ENCODE measurements around the gene WDSUB1. TPM values are rescaled to one million over a fixed set of nuclear protein-coding genes. Genes with fewer than 3 reads are reported as not detected.
A peak's percentile ranks its signal among the peaks of the same experiment; 100 is the strongest.

The WDSUB1 gene
- total RNA-seq, 5 donors from 2014 or later (not counting 1 experiment from before 2014, with no cell fraction given) = 4.4 to 7.7 (median 5.5) TPM

GRCh38 chr2:159285433-159285832, 1.1 kb downstream of the WDSUB1 start:
- ATAC-seq (replicated peaks in 1 of 4) = no peak
- Histone ChIP-seq H3K4me3 (ENCODE audit: control insufficient read depth in 1 of 2, extremely low read depth in 1 of 2, low read length in 1 of 2) (no peak overlapping the region), H3K27me3 (replicated peaks in 1 of 2; ENCODE audit: control insufficient read depth in 2 of 2, extremely low read depth in 1 of 2, insufficient read depth in 2 of 2, low read length in 1 of 2) (no peaks in the 10 kb centered on the region), H3K9me3 (no peaks in the 10 kb centered on the region), H3K27ac (ENCODE audit: low read length) (no peak overlapping the region), H3K36me3 (ENCODE audit: control insufficient read depth in 2 of 2, extremely low read depth in 1 of 2, insufficient read depth in 1 of 2, low read length in 1 of 2) (peaks cover 0 to 4% of the 10 kb centered on the region in 2 donors), H3K4me1 (ENCODE audit: control insufficient read depth in 1 of 2, extremely low read depth in 1 of 2, insufficient read depth in 2 of 2, low read length in 2 of 2) (peaks cover 4 to 19% of the 10 kb centered on the region in 2 experiments)
- POLR2A ChIA-PET = interaction anchor here (0.5 to 0.6 kb wide), 3 partner anchors 331 to 758 kb away, joined by 3 to 4 read pairs (median 3); no protein-coding TSS in a partner anchor
- Mint-ChIP-seq H3K4me3 (peak overlapping the region; percentile 75 to 78 (median 77)), H3K27me3 (no peaks in the 10 kb centered on the region), H3K9me3 (no peaks in the 10 kb centered on the region), H3K4me1 (peaks cover 18 to 28% (median 19%) of the 10 kb centered on the region in 3 donors), H3K27ac (no peak overlapping the region), H3K36me3 (peaks cover 6% of the 10 kb centered on the region)
- DNase-seq = no peak
- 98% methylated on average over 8 of the region's 11 CpGs for WGBS (ENCODE audit: insufficient coverage)
- CTCF ChIA-PET = no interaction called here

GRCh38 chr2:159283529-159283928, 3.0 kb downstream of the WDSUB1 start:
- no peak overlapping the region for H3K27ac Mint-ChIP-seq
- CTCF ChIA-PET = no interaction called here
- ATAC-seq (replicated peaks in 1 of 4) (no peak), DNase-seq (no peak)
- Histone ChIP-seq H3K9me3 (no peaks in the 10 kb centered on the region), H3K4me3 (ENCODE audit: control insufficient read depth in 1 of 2, extremely low read depth in 1 of 2, low read length in 1 of 2) (no peak overlapping the region), H3K4me1 (ENCODE audit: control insufficient read depth in 1 of 2, extremely low read depth in 1 of 2, insufficient read depth in 2 of 2, low read length in 2 of 2) (peaks cover 0 to 15% of the 10 kb centered on the region in 2 experiments), H3K27ac (ENCODE audit: low read length) (no peak overlapping the region), H3K36me3 (ENCODE audit: control insufficient read depth in 2 of 2, extremely low read depth in 1 of 2, insufficient read depth in 1 of 2, low read length in 1 of 2) (peaks cover 0 to 4% of the 10 kb centered on the region in 2 donors), H3K27me3 (replicated peaks in 1 of 2; ENCODE audit: control insufficient read depth in 2 of 2, extremely low read depth in 1 of 2, insufficient read depth in 2 of 2, low read length in 1 of 2) (no peaks in the 10 kb centered on the region)
- POLR2A ChIA-PET = interaction anchor here in 1 of 2 donors (0.6 kb wide), 1 partner anchor 1378 kb away, joined by 4 read pairs; no protein-coding TSS in a partner anchor
- no peaks in the 10 kb centered on the region for H3K9me3 Mint-ChIP-seq
- no peaks in the 10 kb centered on the region for H3K27me3 Mint-ChIP-seq
- H3K36me3 Mint-ChIP-seq = peaks cover 11% of the 10 kb centered on the region
- no CpG with 5 or more reads among the region's 6 CpGs for WGBS (ENCODE audit: insufficient coverage)
- H3K4me3 Mint-ChIP-seq = no peak overlapping the region
- peaks cover 12 to 23% (median 14%) of the 10 kb centered on the region in 3 donors for H3K4me1 Mint-ChIP-seq

- Histone ChIP-seq H3K27me3 (replicated peaks in 1 of 2; ENCODE audit: control insufficient read depth in 2 of 2, extremely low read depth in 1 of 2, insufficient read depth in 2 of 2, low read length in 1 of 2) (no peaks in the 10 kb centered on the region), H3K9me3 (no peaks in the 10 kb centered on the region)
- CTCF ChIA-PET = interaction anchor here in 1 of 2 donors (0.7 kb wide), 1 partner anchor 154 kb away, joined by 4 read pairs; no protein-coding TSS in a partner anchor
Measured at GRCh38 chr2:159281002-159281401, 5.5 kb downstream of the WDSUB1 start.

GRCh38 chr2:159279700-159280099, 6.8 kb downstream of the WDSUB1 start:
- H3K4me3 Mint-ChIP-seq = no peak overlapping the region
- DNase-seq (no peak), ATAC-seq (replicated peaks in 1 of 4) (no peak)
- 100% methylated on average over 1 of the region's 2 CpGs for WGBS (ENCODE audit: insufficient coverage)
- Histone ChIP-seq H3K36me3 (ENCODE audit: control insufficient read depth in 2 of 2, extremely low read depth in 1 of 2, insufficient read depth in 1 of 2, low read length in 1 of 2) (peaks cover 0 to 4% of the 10 kb centered on the region in 2 donors), H3K4me3 (ENCODE audit: control insufficient read depth in 1 of 2, extremely low read depth in 1 of 2, low read length in 1 of 2) (no peak overlapping the region), H3K4me1 (ENCODE audit: control insufficient read depth in 1 of 2, extremely low read depth in 1 of 2, insufficient read depth in 2 of 2, low read length in 2 of 2) (no peaks in the 10 kb centered on the region), H3K27me3 (replicated peaks in 1 of 2; ENCODE audit: control insufficient read depth in 2 of 2, extremely low read depth in 1 of 2, insufficient read depth in 2 of 2, low read length in 1 of 2) (no peaks in the 10 kb centered on the region), H3K9me3 (no peaks in the 10 kb centered on the region), H3K27ac (ENCODE audit: low read length) (no peak overlapping the region)
- H3K36me3 Mint-ChIP-seq = peaks cover 23% of the 10 kb centered on the region
- CTCF ChIA-PET = no interaction called here
- POLR2A ChIA-PET = no interaction called here
- no peak overlapping the region for H3K27ac Mint-ChIP-seq
- H3K27me3 Mint-ChIP-seq = no peaks in the 10 kb centered on the region
- H3K9me3 Mint-ChIP-seq = no peaks in the 10 kb centered on the region
- peaks cover 0 to 8% (median 6%) of the 10 kb centered on the region in 3 donors for H3K4me1 Mint-ChIP-seq

More at GRCh38 chr2:159281002-159281401, 5.5 kb downstream of the WDSUB1 start:
- Mint-ChIP-seq H3K27me3 (no peaks in the 10 kb centered on the region), H3K9me3 (no peaks in the 10 kb centered on the region), H3K4me1 (peaks cover 7 to 19% (median 9%) of the 10 kb centered on the region in 3 donors), H3K4me3 (no peak overlapping the region), H3K27ac (no peak overlapping the region), H3K36me3 (peaks cover 17% of the 10 kb centered on the region)
- 100% methylated on average over 3 of the region's 6 CpGs for WGBS (ENCODE audit: insufficient coverage)
- ATAC-seq (replicated peaks in 1 of 4) (no peak), DNase-seq (no peak)
- peaks cover 0 to 7% of the 10 kb centered on the region in 2 experiments for H3K4me1 ChIP-seq (ENCODE audit: control insufficient read depth in 1 of 2, extremely low read depth in 1 of 2, insufficient read depth in 2 of 2, low read length in 2 of 2)
- H3K36me3 ChIP-seq (ENCODE audit: control insufficient read depth in 2 of 2, extremely low read depth in 1 of 2, insufficient read depth in 1 of 2, low read length in 1 of 2) = peaks cover 0 to 4% of the 10 kb centered on the region in 2 donors
- H3K4me3 ChIP-seq (ENCODE audit: control insufficient read depth in 1 of 2, extremely low read depth in 1 of 2, low read length in 1 of 2) = no peak overlapping the region
- POLR2A ChIA-PET = interaction anchor here in 1 of 2 donors (0.6 kb wide), 1 partner anchor 1895 kb away, joined by 3 read pairs; no protein-coding TSS in a partner anchor
- H3K27ac ChIP-seq (ENCODE audit: low read length) = no peak overlapping the region

- no peak overlapping the region for H3K27ac Mint-ChIP-seq
- DNase-seq (no peak), ATAC-seq (replicated peaks in 1 of 4) (no peak)
- ChIA-PET CTCF (interaction anchor here in 1 of 2 donors (0.6 kb wide), 1 partner anchor 707 kb away, joined by 3 read pairs; no protein-coding TSS in a partner anchor), POLR2A (no interaction called here)
- peaks cover 51% of the 10 kb centered on the region for H3K36me3 Mint-ChIP-seq
- no peaks in the 10 kb centered on the region for H3K9me3 Mint-ChIP-seq
- no peaks in the 10 kb centered on the region for H3K27me3 Mint-ChIP-seq
- no peaks in the 10 kb centered on the region for H3K4me1 ChIP-seq (ENCODE audit: control insufficient read depth in 1 of 2, extremely low read depth in 1 of 2, insufficient read depth in 2 of 2, low read length in 2 of 2)
- H3K27ac ChIP-seq (ENCODE audit: low read length) = no peak overlapping the region
- H3K36me3 ChIP-seq (ENCODE audit: control insufficient read depth in 2 of 2, extremely low read depth in 1 of 2, insufficient read depth in 1 of 2, low read length in 1 of 2) = peaks cover 0 to 14% of the 10 kb centered on the region in 2 donors
- H3K9me3 ChIP-seq = no peaks in the 10 kb centered on the region
- no CpG with 5 or more reads among the region's 1 CpG for WGBS (ENCODE audit: insufficient coverage)
- peaks cover 0 to 9% (median 3%) of the 10 kb centered on the region in 3 donors for H3K4me1 Mint-ChIP-seq
- H3K27me3 ChIP-seq (replicated peaks in 1 of 2; ENCODE audit: control insufficient read depth in 2 of 2, extremely low read depth in 1 of 2, insufficient read depth in 2 of 2, low read length in 1 of 2) = no peaks in the 10 kb centered on the region
- H3K4me3 ChIP-seq (ENCODE audit: control insufficient read depth in 1 of 2, extremely low read depth in 1 of 2, low read length in 1 of 2) = no peak overlapping the region
- no peak overlapping the region for H3K4me3 Mint-ChIP-seq
Measured at GRCh38 chr2:159275111-159275510, 11.4 kb downstream of the WDSUB1 start.

- H3K9me3 Mint-ChIP-seq = no peaks in the 10 kb centered on the region
- H3K4me3 Mint-ChIP-seq = no peak overlapping the region
- Histone ChIP-seq H3K9me3 (no peaks in the 10 kb centered on the region), H3K4me1 (ENCODE audit: control insufficient read depth in 1 of 2, extremely low read depth in 1 of 2, insufficient read depth in 2 of 2, low read length in 2 of 2) (no peaks in the 10 kb centered on the region), H3K27ac (ENCODE audit: low read length) (no peak overlapping the region), H3K4me3 (ENCODE audit: control insufficient read depth in 1 of 2, extremely low read depth in 1 of 2, low read length in 1 of 2) (no peak overlapping the region), H3K36me3 (ENCODE audit: control insufficient read depth in 2 of 2, extremely low read depth in 1 of 2, insufficient read depth in 1 of 2, low read length in 1 of 2) (peaks cover 0 to 14% of the 10 kb centered on the region in 2 donors), H3K27me3 (replicated peaks in 1 of 2; ENCODE audit: control insufficient read depth in 2 of 2, extremely low read depth in 1 of 2, insufficient read depth in 2 of 2, low read length in 1 of 2) (no peaks in the 10 kb centered on the region)
- POLR2A ChIA-PET = no interaction called here
- H3K36me3 Mint-ChIP-seq = peaks cover 65% of the 10 kb centered on the region
- CTCF ChIA-PET = no interaction called here
- DNase-seq = no peak
- H3K27ac Mint-ChIP-seq = no peak overlapping the region
- 100% methylated on average over 1 of the region's 5 CpGs for WGBS (ENCODE audit: insufficient coverage)
- no peak for ATAC-seq (replicated peaks in 1 of 4)
- peaks cover 3 to 9% (median 9%) of the 10 kb centered on the region in 3 donors for H3K4me1 Mint-ChIP-seq
- H3K27me3 Mint-ChIP-seq = no peaks in the 10 kb centered on the region
Measured at GRCh38 chr2:159272156-159272555, 14.3 kb downstream of the WDSUB1 start.
